Mucosa of stomach (tissue), 1 donor: ENCODE measurements around the gene PKNOX2.

Source experiments
- H3K27me3 ChIP-seq: one replicate; pipeline ENCODE4 v1.7.0; 2013; ENCODE audit warnings: mild to moderate bottlenecking, low read length; ENCODE audit not compliant: control insufficient read depth, insufficient read depth
- H3K36me3 ChIP-seq: one replicate; pipeline ENCODE4 v1.7.0; 2013; ENCODE audit warnings: low read length; ENCODE audit not compliant: control insufficient read depth, insufficient read depth
- H3K4me1 ChIP-seq: one replicate; pipeline ENCODE4 v1.7.0; 2013; ENCODE audit warnings: mild to moderate bottlenecking, low read length; ENCODE audit not compliant: control insufficient read depth, insufficient read depth
- H3K4me3 ChIP-seq: one replicate; pipeline ENCODE4 v1.7.0; 2013; ENCODE audit warnings: low read length
- H3K9ac ChIP-seq: one replicate; pipeline ENCODE4 v1.7.0; 2013; ENCODE audit warnings: mild to moderate bottlenecking, low read length, moderate library complexity
- H3K9me3 ChIP-seq: one replicate; pipeline ENCODE4 v1.7.0; 2013; ENCODE audit warnings: mild to moderate bottlenecking, low read length, moderate library complexity; ENCODE audit not compliant: control insufficient read depth
- donor health status: Pancreatic carcinoma.

PKNOX2 gene, protein sequence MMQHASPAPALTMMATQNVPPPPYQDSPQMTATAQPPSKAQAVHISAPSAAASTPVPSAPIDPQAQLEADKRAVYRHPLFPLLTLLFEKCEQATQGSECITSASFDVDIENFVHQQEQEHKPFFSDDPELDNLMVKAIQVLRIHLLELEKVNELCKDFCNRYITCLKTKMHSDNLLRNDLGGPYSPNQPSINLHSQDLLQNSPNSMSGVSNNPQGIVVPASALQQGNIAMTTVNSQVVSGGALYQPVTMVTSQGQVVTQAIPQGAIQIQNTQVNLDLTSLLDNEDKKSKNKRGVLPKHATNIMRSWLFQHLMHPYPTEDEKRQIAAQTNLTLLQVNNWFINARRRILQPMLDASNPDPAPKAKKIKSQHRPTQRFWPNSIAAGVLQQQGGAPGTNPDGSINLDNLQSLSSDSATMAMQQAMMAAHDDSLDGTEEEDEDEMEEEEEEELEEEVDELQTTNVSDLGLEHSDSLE

DNA sequence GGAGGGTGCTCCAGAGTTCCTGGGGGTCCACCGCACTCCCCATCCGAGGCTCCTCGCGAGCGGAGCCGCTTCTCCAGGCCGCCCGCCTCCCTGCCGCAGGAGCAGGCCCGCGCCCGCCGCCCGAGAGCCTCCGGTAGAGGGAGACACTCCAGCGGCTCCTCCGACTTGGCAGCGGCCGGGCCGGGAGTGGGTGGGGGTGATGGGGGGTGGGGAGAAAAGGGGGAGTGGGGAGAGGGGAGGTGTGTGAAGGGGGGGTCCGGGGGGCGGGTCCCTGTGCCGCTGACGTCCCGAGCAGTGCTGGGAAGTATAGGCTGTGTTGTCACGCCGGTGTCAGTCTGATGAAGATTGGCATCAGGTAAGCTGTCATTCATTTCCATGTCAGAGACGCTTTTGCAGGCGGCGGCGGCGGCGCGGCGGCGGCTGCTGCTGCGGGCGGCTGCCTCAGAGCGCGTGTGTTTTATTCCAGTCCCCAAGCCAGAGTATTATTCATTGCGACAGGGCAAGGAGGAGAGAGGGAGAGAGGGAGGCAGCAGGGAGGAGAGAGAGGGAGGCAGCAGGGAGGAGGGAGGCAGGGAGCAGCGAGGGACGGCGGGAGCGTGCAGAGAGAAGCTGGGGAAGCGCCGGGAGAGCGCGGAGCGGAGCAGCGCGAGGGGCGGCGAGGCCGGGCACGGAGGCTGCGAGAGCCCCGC lies at the start of gene PKNOX2:
TSS of gene PKNOX2 (plus strand) at position 330 of the 689 bp plus-strand sequence. CDS start 186,555 bp downstream, outside the sequence.
- Histone ChIP-seq H3K27me3 (peaks cover 50% of the 10 kb centered on the region), H3K4me3 (peak within 1 kb of the TSS; percentile 56), H3K36me3 (no peaks in the 10 kb centered on the region), H3K9me3 (no peaks in the 10 kb centered on the region), H3K9ac (peak within 1 kb of the TSS; percentile 58), H3K4me1 (peaks cover 11% of the 10 kb centered on the region)

DNA sequence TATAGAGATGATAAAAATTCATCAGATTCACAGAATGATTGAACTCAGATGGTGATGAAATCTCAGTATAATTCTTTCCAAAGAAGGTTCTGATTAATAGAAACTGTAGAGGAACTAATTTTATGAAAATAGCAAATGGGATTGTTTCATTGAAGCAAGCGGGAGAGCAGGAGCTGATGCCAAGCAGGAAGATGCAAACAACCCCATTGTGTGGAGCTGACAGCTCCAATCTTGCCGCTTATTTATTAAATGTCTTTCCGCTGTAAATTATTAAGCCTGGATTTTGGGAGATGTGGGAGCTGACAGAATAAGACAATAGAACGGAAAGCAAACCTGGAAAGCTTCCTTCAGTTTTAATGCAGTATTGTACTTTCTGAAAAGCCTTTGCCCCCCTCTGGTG lies 47.1 kb upstream of the PKNOX2 start:
- H3K4me1 ChIP-seq = no peaks in the 10 kb centered on the region
- H3K4me3 ChIP-seq = no peak overlapping the region
- no peak overlapping the region for H3K9ac ChIP-seq
- H3K27me3 ChIP-seq = peaks cover 14% of the 10 kb centered on the region
- no peaks in the 10 kb centered on the region for H3K9me3 ChIP-seq
- H3K36me3 ChIP-seq = no peaks in the 10 kb centered on the region

DNA sequence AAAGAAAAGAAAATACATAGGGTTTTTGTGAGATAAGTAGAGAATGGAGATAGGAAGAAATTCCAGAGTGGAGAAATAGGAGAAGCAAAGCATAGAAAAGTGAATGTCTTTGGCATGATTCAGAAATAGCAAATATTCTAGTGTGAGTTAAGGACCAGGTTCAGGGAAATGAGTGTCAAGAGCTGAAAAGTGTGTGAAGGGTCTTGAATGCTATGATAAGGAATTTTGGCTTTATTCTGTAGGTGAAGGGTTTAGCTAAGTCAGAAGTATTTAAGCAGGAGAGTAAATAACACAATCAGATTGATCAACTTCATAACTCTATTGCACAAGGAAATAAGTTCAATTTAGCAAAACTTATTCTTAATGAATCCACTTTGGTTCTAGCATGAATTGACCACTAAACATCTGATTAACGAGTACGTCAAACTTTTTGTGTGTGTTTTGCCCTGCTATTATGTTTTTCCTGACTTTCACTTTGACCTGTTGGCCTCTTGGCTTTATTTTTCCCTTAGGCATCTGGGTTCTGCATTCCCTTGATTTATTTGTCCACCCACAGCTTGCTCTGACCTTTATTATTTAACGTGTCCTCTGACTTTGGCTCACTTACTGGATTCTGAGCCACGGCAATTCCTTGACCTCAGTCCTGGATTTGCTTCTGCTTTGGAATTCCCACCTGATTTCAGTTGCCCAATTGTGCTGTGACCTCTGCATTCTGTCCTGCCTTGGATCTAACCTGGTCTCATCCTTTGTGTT lies 41.2 kb upstream of the PKNOX2 start:
- H3K27me3 ChIP-seq = peaks cover 12% of the 10 kb centered on the region
- no peak overlapping the region for H3K4me3 ChIP-seq
- H3K9me3 ChIP-seq = no peaks in the 10 kb centered on the region
- no peaks in the 10 kb centered on the region for H3K36me3 ChIP-seq
- no peaks in the 10 kb centered on the region for H3K4me1 ChIP-seq
- no peak overlapping the region for H3K9ac ChIP-seq

DNA sequence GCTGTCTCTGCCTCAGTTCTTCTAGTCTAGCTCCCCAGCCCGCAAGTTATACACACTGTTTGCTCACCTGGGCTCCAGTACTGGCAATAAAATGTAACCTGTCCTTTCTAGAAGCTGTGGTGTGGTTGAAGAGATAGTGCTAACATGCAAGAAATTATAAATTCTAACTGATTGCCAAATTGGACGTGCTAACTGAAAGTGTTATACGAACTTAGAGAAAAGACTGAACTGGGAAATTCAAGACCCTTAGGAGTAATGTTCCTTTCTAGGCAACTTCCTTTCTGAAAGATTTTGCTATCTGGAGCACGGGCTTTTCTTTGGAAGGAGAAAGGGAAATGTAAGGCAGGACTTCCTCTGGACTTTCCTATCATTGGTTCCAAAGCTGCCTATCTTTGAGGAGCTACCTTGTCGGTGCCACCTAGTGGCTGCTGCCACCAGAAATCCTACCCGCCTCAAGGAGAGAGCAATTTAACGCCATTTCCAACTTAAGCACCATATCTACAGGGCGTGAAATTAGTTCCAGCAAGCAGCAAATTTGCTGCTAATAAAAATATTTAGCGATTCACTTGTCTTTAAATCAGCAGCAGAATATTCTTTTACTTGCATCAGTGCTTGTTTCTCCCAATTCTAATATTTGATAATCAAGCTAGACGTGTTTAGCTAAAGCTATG lies 40.5 kb upstream of the PKNOX2 start:
- Histone ChIP-seq H3K4me3 (no peak overlapping the region), H3K4me1 (no peaks in the 10 kb centered on the region), H3K9ac (no peak overlapping the region), H3K27me3 (peaks cover 10% of the 10 kb centered on the region), H3K36me3 (no peaks in the 10 kb centered on the region), H3K9me3 (no peaks in the 10 kb centered on the region)

DNA sequence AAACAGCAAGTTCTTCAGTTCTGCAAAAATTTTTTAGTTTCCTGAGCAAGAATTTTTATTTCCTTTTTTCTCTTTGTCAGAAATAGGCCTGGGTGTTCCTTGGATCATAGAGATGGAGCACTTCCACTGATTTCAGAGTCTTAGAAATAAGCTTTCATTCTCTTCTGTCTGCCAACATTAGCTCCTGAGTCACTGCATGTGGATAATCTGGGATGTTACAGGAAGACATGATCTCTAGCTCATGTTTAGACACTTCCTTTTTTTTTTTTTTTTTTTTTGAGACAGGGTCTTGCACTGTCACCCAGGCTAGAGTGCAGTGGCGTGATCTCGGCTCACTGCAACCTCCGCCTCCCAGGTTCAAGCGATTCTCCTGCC lies 39.9 kb upstream of the PKNOX2 start:
- Histone ChIP-seq H3K36me3 (no peaks in the 10 kb centered on the region), H3K4me1 (no peaks in the 10 kb centered on the region), H3K27me3 (peaks cover 8% of the 10 kb centered on the region), H3K9me3 (no peaks in the 10 kb centered on the region), H3K4me3 (no peak overlapping the region), H3K9ac (no peak overlapping the region)

DNA sequence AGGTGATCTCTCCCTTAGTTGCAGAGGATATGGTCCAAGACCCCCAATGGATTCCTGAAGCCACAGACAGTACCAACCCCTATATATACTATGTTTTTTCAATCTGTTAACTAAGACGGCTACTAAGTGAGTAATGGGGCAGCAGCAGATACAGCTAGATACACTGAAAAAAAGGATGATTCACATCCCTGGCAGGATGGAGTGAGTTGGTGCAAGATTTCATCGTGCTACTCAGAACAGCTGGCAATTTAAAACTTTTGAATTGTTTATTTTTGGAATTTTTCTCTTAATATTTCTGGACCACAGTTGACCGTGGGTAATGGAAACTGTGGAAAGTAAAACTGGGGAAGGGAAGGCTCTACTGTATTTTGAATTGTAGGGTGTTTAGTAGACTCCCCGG lies 36.1 kb upstream of the PKNOX2 start:
- Histone ChIP-seq H3K4me3 (no peak overlapping the region), H3K27me3 (peaks cover 8% of the 10 kb centered on the region), H3K36me3 (no peaks in the 10 kb centered on the region), H3K4me1 (no peaks in the 10 kb centered on the region), H3K9me3 (no peaks in the 10 kb centered on the region), H3K9ac (no peak overlapping the region)

DNA sequence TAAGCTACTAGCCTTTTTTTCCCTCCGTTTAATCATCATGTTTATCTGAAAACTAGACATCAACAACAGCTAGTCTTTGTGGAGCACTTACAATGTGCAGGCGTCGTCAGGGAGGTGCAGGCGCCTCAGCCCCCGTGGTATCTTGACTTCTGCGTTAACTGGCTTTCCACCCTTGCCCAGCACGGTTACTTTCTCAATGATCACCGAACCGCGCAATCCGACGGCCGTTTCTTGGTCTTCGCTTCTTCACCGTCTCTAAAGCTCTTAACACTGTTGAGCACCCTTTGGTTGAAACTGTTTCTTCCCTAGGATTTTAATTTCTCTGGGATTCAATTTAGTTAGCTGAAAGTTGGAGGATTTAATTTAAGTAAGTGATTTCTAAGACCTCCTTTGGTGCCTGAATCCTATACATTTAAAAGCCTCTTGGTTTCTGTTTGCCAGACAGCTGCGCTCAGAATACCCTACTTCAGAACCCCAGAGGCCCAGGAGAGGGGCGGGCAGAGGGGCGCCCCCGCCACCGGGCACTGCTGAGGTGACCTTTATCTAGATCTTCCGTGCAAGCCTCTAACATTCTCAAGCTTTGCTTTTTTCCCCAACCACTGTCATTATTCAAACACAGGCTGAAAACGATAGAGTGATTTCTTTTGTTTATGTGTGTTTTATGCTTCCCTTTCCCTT lies 35.1 kb upstream of the PKNOX2 start:
- no peak overlapping the region for H3K4me3 ChIP-seq
- no peaks in the 10 kb centered on the region for H3K36me3 ChIP-seq
- no peaks in the 10 kb centered on the region for H3K9me3 ChIP-seq
- H3K4me1 ChIP-seq = no peaks in the 10 kb centered on the region
- peaks cover 8% of the 10 kb centered on the region for H3K27me3 ChIP-seq
- H3K9ac ChIP-seq = no peak overlapping the region

DNA sequence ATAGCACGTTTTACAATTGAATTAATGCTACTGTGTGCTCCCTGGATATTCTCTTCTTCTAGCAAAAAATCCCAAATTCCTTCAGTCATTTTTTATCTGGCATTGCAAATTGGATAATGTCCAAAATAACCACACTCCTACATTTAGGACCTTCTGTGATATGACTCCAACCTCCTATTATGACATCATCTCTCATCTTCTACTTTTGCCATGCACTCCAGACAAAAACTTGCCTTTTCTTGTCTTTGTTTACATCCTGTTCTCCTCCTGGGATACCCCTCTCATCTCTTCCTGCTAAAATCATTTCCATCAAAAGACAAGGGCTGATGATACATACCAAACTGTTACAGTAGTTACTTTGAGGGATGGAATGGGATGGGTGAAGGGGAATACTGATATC lies 32.5 kb upstream of the PKNOX2 start:
- Histone ChIP-seq H3K4me3 (no peak overlapping the region), H3K9ac (no peak overlapping the region), H3K27me3 (peaks cover 7% of the 10 kb centered on the region), H3K4me1 (no peaks in the 10 kb centered on the region), H3K9me3 (no peaks in the 10 kb centered on the region), H3K36me3 (no peaks in the 10 kb centered on the region)

DNA sequence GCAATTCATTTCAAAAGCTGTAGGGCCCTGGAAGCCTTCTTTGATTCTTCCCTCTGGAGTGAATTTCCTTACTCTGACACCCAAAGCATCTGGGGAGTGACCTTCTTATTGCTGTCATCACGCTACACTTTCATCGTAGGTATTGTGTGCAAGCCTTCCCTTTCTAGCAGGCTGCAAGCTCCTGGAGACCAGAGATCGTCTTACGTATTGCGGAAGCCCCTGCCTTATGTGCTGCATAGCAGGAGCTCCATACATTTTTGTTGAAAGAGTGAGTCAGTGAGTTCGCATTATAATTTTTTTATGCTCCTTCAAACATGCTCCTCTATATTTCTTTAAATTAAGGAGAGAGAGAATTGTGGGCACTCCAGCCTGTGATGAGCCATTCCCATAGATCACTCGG lies 32.0 kb upstream of the PKNOX2 start:
- Histone ChIP-seq H3K4me1 (no peaks in the 10 kb centered on the region), H3K36me3 (no peaks in the 10 kb centered on the region), H3K27me3 (peaks cover 1% of the 10 kb centered on the region)

DNA sequence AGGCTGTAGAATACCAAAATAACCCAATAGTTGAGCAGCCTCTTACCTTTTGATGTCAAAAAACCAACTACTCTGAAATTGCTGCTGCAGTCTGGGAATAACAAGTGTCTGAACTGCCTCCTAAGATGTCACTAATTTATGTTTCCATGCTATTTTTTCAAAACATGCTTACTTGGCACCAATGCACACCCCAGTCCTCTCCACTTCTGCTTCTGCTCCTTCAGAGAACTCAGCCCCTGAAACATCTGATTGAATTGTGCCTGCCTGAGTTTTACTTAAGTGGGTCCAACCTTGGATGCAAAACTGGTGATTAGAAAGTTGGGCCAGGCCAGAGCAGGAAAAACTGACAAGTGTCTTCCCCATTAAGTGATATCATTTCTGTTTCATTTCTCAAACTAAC lies 28.6 kb upstream of the PKNOX2 start:
- Histone ChIP-seq H3K9me3 (no peaks in the 10 kb centered on the region), H3K9ac (no peak overlapping the region), H3K4me1 (no peaks in the 10 kb centered on the region), H3K4me3 (no peak overlapping the region), H3K27me3 (peaks cover 11% of the 10 kb centered on the region), H3K36me3 (no peaks in the 10 kb centered on the region)

More for the DNA sequence above, 32.0 kb upstream of the PKNOX2 start:
- H3K4me3 ChIP-seq = no peak overlapping the region
- no peaks in the 10 kb centered on the region for H3K9me3 ChIP-seq
- H3K9ac ChIP-seq = no peak overlapping the region

DNA sequence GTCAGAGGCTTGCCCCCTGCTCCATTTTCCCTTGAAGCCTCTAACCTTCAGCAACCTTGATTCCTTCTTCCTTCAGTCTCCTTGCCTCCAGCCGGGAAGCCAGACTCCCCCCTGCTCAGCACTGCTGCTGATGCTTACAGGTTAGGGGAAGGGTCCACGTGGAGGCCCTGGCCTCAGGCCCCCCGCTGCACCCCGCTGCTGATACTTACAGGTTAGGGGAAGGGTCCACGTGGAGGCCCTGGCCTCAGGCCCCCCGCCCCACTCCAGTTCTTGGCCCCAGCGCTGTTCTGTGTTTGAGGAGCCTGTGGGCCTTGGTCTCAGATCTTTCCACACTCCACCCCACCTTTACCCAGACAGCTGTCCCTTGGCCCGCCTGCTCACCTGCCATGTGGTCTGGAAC lies 25.6 kb upstream of the PKNOX2 start:
- Histone ChIP-seq H3K4me1 (no peaks in the 10 kb centered on the region), H3K9ac (no peak overlapping the region), H3K4me3 (no peak overlapping the region), H3K27me3 (peaks cover 20% of the 10 kb centered on the region), H3K9me3 (no peaks in the 10 kb centered on the region), H3K36me3 (no peaks in the 10 kb centered on the region)
